K562 treated with DMSO at 1 percent for 48 hours (cell line): ENCODE data around the gene UNKL. TPM values are rescaled to one million over a fixed set of nuclear protein-coding genes. Genes with fewer than 3 reads are reported as not detected.

Source experiments
- total RNA-seq: library from RNA; unstranded; fragments of 300-600 nt; gene quantifications from 2 replicates; pipeline ENCODE4 v1.2.3, GENCODE V29; 2022; ENCODE audit warnings: low replicate concordance; ENCODE audit errors: extremely low read depth

Gene UNKL
- total RNA-seq = not detected in 2 replicates

GRCh38 chr16:1414532-1415260 lies at the start of gene UNKL:
Gene UNKL (minus strand): TSS chr16:1414704. CDS start chr16:1414691, 13 bp downstream.

GRCh38 chr16:1443980-1444729 lies 29.7 kb upstream of the UNKL start, which contains the start of gene CCDC154:
Gene CCDC154 (minus strand): TSS chr16:1444556. CDS start chr16:1444322, 234 bp downstream.

GRCh38 chr16:1430759-1431496 lies 16.4 kb upstream of the UNKL start, which contains the start of gene PERCC1:
Gene PERCC1 (plus strand): TSS chr16:1431078. CDS start chr16:1432594, 1,516 bp downstream.

GRCh38 chr16:1351582-1352362 lies 62.7 kb downstream of the UNKL start, which contains the start of the genes GNPTG and TSR3:
Gene GNPTG (plus strand): TSS chr16:1351931. CDS start chr16:1351966, 35 bp downstream.
Gene TSR3 (minus strand): TSS chr16:1351878. CDS start chr16:1351804, 74 bp downstream.

GRCh38 chr16:1333149-1333812 lies 81.2 kb downstream of the UNKL start, which contains the start of gene BAIAP3:
Gene BAIAP3 (plus strand): TSS chr16:1333645. CDS start chr16:1338550, 4,905 bp downstream.

Other genes starting within 250 kb of the UNKL start
- not detected in 2 replicates for gene TPSG1, start 189.4 kb downstream of the UNKL start, total RNA-seq
- gene TPSB2, start 184.5 kb downstream of the UNKL start, total RNA-seq = not detected in 2 replicates
- gene TPSAB1, start 174.0 kb downstream of the UNKL start, total RNA-seq = not detected in 2 replicates
- gene TPSD1, start 158.6 kb downstream of the UNKL start, total RNA-seq = not detected in 2 replicates
- gene UBE2I, start 105.1 kb downstream of the UNKL start, total RNA-seq = not detected in 2 replicates
- gene BAIAP3, start 81.1 kb downstream of the UNKL start, total RNA-seq = not detected in 2 replicates
- not detected in 2 replicates for gene TSR3, start 62.8 kb downstream of the UNKL start, total RNA-seq
- not detected in 2 replicates for gene GNPTG, start 62.8 kb downstream of the UNKL start, total RNA-seq
- not detected in 2 replicates for gene UQCC4, start 6.0 kb upstream of the UNKL start, total RNA-seq
- not detected in 2 replicates for gene PERCC1, start 16.4 kb upstream of the UNKL start, total RNA-seq
- not detected in 2 replicates for gene CCDC154, start 29.9 kb upstream of the UNKL start, total RNA-seq
- gene CLCN7, start 60.3 kb upstream of the UNKL start, total RNA-seq = not detected in 2 replicates
- not detected in 2 replicates for gene PTX4, start 74.2 kb upstream of the UNKL start, total RNA-seq
- not detected in 2 replicates for gene TELO2, start 78.7 kb upstream of the UNKL start, total RNA-seq
- not detected in 2 replicates for gene TMEM204, start 119.0 kb upstream of the UNKL start, total RNA-seq
- not detected in 2 replicates for gene IFT140, start 197.4 kb upstream of the UNKL start, total RNA-seq
- gene CRAMP1, start 197.7 kb upstream of the UNKL start, total RNA-seq = not detected in 2 replicates